HG03354 (cell line): Measurements from ENCODE around the gene EFNA3.

Experiments used
- ATAC-seq: cut with Tn5 transposase; IDR thresholded peaks from one replicate; pipeline ENCODE4 v1.9.1; 2021; ENCODE audit warnings: mild to moderate bottlenecking; ENCODE audit not compliant: unreplicated experiment, poor library complexity, severe bottlenecking

Gene EFNA3, protein sequence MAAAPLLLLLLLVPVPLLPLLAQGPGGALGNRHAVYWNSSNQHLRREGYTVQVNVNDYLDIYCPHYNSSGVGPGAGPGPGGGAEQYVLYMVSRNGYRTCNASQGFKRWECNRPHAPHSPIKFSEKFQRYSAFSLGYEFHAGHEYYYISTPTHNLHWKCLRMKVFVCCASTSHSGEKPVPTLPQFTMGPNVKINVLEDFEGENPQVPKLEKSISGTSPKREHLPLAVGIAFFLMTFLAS

DNA sequence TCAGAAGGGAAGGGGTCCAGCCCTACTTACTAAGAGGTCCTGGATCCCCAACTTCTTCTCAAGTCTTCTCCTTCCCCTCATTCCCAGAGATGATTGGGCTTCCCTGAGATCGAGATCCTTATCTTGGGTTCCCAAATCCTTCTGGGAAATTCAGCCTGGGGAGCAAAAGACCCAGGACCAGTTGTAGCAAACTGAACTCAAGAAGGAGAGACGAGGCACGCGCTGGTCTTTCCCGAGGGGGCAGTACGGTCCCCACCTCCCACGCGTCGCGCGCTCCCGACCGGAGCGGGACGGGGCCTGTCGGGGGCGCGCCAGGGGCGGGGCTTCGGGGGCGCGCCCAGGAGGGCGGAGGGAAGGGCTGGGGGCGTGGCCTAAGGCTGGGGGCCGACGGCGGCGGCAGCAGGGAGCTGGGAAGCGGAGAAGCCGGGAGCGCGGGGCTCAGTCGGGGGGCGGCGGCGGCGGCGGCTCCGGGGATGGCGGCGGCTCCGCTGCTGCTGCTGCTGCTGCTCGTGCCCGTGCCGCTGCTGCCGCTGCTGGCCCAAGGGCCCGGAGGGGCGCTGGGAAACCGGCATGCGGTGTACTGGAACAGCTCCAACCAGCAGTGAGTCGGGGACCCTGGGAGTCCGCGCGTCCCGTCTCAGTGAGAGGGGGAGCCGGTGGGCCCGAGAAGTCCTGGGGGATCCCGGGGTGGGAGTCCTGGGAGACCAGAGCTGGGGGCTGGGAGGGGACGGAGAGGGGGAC, at the start of gene EFNA3:
Gene EFNA3 (plus strand): TSS at position 369 of the 741 bp plus-strand sequence. CDS start 105 bp downstream, at position 474.
- ATAC-seq = no peak

DNA sequence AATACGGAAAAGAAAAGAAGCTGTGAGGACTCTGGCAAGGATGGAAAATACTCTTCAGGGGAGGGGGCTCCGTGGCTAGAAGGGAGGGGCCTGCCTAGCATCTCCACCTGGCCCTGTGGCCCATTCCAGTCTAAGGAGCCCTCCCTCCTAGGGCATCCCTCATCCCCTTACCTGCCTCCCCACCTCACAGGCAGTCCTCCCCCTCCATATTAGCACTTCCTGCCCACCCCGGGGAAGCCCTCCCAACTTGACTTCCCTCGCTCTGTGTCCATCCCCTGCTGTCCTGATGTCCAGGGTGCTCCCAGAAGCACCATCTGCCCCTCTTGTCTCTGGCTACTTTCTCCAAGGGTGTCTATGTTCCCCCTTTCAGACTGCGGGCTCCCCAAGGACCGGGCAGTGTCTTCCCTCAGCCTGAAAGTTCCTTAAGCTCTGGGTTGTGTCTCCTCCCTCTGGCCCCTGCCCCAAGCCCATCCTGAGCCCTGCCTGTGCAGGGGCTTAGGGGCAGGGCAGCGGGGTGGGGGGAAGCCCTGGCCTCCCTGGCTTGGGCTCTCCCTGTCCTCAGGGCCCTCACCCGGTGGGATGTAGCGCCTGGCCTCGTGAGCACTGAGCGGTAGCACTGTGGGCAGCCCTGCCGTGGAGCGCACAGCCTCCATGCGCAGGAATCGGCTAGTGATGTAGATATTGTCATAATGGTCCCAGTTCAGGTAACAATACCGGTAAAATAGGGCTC, 49.0 kb upstream of the EFNA3 start:
- no peak for ATAC-seq

DNA sequence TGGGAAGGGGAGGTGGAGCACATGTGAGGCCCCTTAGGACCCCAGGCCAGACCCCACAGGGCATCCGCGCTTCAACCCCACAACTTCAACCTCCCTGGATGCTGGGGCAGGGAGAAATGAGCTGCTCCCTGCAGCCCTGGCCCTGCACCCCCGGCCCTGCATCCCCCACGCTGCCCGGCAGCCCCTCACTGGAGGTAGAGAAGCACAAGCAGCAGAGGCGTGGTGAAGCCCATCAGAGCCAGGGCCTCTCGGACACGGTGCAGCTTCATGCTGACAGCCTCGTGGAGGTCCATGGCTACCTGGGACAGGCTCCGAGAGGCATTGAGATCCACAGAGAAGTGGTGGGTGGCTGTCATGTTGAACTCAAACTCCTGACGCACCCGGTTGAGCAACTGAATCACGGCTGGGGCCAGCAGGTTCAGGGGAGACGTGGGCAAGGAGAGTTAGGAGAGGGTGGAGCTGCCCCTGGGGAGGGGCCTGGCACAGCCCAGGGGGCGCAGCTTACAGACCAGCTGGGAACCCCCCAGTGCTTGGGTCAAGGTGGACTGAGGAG, 48.3 kb upstream of the EFNA3 start:
- ATAC-seq = no peak

DNA sequence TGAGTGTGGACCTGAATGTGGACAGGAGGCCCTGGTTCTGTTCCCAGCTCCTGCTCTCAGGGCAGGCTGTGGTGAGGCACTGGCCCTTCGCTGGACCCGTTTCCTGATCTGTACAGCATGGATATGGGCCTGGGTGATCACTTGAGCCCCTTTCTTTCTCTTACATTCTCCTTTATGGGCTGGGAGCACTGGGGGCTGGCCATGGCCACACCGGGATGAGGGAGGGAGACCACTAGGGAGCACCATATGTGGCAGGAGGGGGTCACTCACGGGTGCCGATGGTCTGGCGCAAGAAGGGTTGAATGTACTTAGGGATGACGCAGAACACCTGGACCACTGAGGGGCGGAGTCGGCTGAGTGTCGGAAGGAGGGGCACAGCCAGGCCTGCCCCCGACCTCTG, 47.7 kb upstream of the EFNA3 start:
- no peak for ATAC-seq

DNA sequence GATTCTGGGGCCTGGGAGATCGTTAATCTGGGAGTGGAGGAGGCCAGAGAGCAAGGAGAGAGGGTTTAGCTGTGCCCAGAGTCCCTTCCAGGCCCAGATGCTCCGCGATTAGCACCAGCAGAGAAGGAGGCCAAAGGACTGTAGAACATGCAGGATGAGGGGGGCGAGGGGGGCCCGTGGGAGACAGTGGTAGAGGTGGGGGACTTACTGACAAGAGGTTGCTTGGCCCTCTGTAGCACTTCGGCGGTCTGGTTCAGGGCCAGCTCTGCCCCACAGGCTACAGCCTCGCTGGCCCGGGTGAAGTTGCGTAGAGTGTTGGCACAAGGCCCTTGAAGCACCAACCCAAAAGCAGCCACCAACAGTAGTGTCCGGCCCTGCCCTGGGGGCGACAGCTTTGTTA, 45.8 kb upstream of the EFNA3 start:
- ATAC-seq = no peak

DNA sequence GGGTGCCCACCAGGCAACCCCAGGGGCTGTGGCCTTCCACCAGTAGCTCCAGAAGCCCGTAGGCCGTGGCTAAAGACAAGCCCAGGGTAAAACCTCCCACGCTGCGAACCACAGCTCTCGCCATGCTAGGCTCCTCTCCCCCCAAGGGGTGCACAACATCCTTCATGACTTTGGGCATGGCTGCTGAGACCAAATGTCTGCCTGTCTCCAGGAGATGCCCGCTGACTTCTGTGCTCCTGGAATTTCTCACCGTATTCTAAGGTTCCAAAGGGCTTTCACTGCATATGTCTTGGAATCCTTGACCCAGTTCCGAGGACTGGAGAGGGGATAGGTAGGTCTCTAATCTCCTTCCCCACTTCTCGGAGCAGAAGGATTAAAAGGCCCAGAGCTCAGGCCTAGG, 45.1 kb upstream of the EFNA3 start, which contains the start of the genes DCST1 and DCST2:
Gene DCST1 (plus strand): TSS at position 301 of the 400 bp plus-strand sequence. CDS start 213 bp downstream, outside the sequence.
Gene DCST2 (minus strand): TSS at position 258 of the 400 bp plus-strand sequence. CDS start 80 bp downstream, at position 178.
- no peak for ATAC-seq

DNA sequence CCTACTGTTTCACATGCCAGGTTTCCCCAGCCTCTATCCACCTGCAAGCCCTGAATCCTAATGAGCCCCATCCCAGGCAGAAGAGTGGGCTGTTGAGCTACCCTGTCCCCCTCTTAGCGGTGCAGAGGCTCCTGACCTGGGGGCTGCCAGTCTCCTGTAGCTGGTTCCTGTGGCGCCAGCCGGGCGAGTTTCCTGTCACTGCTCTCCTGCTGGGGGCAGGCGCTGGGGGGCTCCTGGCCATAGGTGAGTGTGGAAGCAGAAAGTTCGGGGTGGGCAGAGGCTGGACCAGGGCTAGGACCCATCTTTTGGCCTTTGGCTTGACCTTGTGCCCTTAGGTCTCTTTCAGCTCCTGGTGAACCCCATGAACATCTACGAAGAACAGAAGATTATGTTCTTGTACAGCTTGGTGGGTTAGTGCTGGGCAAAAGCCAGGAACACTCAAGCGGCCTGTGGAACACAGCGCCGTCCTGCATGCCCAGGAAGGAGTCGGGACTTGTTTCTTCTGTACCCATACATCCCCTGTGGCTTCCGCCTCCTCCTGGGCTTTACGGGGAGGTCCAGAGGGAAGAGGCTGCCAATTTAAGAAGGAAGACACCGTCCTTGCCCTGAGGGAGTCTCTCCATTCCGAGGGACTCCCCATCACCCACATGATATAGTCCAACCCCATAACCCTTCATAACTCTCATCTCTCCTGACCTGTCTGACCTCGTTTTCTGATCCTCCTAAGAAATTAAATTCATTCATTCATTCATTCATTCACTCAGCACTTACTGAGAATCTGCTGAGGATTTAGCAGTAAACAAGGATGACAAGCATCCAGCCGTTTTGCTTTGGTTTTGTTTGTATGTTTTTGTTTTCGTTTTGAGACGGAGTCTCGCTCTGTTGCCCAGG, 44.1 kb upstream of the EFNA3 start:
- ATAC-seq = no peak

DNA sequence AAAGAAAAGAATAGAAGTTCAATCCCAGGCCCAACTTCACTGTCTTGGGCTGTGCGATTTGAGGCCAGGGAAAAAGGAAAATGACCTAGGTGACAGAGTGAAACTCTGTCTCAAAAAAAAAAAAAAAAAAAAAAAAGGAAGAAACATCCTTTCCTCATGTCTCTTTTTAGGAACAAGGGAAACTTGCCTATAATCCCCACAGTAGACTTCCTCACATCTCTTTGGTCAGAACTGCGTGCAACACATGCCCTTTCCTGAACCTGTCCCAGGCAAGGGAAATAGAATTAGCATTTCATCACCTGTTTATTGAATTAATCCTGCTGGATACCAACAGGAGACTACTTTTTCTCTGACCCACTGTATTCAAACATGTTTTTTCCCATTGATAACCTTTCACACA, 42.7 kb upstream of the EFNA3 start:
- no peak for ATAC-seq

DNA sequence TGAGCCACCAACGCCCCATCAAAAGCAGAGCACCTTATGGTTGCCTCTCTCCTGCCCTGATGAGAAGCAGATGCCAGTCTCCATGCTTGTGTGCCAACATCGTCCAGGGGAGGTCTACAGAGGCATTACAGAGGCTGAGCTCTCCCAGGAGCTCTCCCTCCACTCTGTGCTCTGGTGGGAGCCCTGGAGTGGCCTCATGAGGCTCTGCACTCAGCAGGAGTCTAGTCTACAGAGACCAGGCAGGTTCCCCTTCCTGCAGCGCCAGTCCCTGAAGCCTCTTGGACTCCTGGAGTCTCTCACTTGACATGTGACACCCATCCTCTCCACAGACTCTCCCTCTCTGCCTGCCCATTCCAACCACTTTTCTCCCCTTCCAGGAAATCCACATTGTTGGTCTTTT, 41.6 kb upstream of the EFNA3 start:
- ATAC-seq = no peak

DNA sequence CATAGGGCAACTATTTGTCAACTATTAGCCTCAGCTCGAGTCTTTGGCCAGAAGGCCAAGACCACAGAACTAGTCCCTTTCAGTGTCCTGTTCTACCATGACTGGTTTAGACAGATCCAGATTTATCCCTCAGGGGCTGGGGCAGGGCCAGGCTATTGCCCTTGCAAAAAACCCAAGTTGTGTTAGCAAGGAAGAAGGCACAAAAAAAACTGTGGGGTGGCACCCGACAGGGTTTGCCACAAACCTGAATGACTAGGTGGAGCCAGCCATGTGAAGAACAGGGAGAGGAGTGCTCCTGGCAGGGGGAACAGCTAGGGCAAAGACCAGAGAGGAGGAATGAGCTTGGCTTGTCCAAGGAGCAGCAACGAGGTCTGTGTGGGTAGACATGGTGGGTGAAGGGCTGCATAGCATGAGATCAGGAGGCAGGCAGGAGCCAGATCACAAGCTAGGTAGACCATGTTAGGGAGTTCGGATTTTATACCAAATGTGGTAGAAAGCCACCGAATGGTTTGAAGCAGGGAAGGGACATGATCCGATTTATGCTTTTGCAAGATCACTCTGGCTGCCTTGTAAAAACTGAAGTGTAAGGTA, 40.7 kb upstream of the EFNA3 start:
- no peak for ATAC-seq

DNA sequence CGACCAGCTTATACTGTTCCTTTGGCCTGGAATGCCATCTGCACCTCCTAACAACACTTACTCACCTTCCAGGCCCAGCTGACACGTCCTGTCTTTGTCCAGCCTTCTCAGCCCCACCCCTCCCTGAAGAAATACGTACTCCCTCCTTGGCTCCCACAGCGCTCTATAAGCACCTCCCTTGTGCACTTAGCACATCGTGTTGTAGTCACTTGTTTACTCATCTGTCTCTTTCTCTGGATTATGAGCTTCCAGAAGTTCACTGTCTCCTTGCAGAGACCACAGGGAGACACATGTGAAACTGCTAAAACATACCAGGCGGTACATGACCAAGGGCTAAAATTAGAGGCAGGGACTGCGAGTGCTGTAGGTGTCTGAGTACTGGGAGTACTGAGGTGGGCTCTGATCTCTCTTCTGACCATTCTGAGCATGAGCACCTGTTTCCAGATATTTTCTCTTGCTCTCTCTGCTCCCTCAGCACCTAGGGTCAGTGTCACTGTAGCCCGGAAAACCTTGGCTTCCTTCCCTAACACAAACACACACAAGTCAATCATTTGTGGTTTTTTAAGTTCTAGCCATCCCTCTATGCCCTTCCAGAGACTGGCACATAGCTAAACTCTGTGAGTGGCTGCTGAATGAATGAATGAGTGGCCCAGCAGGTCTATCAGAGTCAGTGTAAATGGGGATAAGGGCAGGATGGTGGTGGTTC, 39.9 kb upstream of the EFNA3 start:
- no peak for ATAC-seq

DNA sequence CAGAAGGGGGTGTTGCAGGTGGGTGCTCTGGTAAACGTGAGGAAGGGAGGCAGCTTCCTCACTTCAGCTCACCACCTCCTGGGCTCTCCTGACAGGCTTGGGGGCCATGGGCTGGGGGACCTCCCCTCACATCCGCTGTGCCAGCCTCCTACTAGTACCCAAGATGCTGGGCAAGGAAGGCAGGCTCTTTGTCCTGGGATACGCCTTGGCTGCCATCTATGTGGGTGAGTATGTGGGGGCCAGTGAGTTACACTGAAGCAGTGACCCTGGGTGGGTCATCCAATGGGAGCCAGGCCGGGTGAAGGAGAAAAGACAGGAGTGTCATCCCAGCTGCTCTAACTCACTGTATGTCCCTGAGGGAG, 39.3 kb upstream of the EFNA3 start:
- no peak for ATAC-seq

DNA sequence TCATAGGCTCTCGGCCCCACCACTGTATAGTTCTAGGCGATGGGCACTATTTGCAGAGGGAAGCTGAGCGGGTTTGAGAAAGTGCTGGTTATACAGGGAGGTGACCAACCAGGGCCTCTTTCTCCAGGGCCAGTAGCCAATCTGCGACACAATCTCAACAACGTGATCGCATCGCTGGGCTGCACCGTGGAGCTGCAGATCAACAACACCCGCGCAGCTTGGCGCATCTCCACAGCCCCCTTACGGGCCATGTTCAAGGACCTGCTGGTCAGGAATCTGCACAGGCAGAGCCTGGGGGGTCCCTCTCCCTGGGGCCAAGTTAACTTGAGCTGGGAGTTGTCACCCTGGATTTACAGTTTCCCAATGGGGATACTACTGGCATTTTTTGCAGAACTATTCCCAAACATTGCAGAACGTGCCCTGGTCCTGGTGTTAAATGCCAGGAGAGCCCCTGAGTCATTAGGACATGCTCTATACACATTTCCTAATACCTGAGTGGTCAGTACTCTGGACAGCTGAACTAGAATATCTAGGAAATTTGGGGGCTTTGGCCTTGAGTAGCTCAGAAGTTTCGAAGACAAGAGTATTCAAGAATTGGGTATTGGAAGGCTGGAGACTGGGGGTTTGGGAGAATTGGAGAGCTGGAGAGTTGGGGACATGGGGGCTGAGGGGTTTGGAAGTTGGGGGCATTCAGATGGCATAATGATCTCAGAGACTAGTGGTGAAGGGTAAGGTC, 38.1 kb upstream of the EFNA3 start:
- ATAC-seq = no peak

DNA sequence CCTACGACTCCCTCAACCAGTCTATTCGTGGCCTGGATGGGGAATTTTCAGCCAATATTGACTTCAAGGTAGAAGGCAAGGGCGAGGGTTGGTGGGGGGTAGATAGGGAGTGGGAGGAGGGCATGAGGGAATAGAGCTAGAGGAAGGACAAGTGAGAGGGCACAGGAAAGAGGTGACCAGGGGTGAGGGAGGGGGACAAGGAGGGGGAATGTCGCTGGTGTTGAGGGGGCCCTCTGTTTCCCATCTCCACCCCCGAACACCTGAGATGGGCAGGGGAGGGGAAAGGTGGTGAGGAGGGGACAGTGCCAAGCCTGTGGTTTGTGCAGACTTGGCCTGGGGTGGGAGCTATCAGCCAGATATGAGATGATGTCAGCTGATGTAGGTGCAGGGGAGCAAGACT, 35.8 kb upstream of the EFNA3 start:
- ATAC-seq = no peak

DNA sequence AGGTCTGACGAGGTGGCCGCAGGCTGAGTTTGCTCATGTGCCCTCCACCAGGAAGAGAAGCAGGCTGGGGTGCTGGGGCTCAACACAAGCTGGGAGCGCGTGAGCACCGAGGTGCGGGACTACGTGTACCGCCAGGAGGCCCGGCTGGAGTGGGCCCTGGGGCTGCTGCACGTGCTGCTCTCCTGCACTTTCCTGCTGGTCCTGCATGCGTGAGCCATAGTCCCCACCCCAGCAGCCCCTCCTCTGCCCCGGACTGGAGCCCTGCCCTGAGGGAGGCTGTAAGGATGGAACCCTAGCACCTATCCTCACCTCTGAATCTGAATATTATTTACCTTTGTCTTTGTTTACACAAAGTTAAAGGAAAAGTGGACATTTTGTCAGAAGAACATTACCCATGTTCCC, 35.3 kb upstream of the EFNA3 start:
- ATAC-seq = no peak

DNA sequence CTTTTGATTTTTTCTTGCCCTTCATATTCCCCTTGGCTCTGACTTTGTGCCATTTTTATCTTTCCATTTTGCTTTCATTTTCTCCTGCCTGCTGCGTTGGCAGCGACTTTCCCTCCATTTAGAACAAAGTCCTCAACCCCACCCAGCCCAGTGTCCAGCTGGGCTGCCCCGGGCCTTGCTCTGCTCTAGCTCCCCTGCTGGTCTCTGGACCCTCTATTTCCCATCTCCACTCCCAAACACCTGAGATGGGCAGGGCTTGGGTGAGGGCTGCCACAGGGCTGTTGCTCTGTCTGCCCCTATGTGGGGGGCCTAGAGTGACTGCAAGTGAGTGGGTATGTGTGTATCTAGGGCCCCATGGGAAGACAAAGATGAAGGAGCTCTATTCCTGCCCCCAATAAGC, 34.8 kb upstream of the EFNA3 start:
- ATAC-seq = no peak

DNA sequence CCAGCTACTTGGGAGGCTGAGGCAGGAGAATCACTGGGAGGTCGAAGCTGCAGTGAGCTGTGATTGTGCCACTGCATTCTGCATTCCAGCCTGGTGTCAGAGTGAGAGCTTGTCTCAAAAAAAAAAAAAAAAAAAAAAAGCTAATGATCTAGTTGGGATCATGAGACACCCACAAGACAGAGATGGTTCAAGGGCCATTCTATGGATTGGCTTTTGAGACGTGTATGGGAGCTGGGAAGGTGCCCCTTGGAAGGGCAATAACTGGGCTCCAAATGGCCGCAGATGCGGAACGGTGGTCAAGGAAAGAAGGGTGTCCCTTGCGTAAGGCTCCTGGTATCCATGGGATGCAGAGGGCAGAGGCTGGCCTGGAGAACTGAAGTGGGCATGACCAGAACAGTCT, 34.3 kb upstream of the EFNA3 start:
- no peak for ATAC-seq
